K562 (cell line): Measurements from ENCODE around the gene EML6. TPM values are rescaled to one million over a fixed set of nuclear protein-coding genes. Genes with fewer than 3 reads are reported as not detected.

Source experiments
- BMI1 ChIP-seq: fragments of 150-350 bp; IDR thresholded peaks from 2 replicates; pipeline ENCODE4 v1.6.1; 2014; ENCODE audit warnings: low read length
- E2F1 ChIP-seq: sonication (generic); formaldehyde crosslinking; IDR thresholded peaks from 2 replicates; pipeline ENCODE4 v1.8.1; 2023; ENCODE audit warnings: mild to moderate bottlenecking, missing genetic modification reagents, moderate library complexity
- FIP1L1 ChIP-seq: fragments of 200-400 bp; formaldehyde crosslinking; IDR thresholded peaks from 2 replicates; pipeline ENCODE4 v1.6.1; 2018; ENCODE audit warnings: mild to moderate bottlenecking, low read depth, low read length; ENCODE audit not compliant: poor library complexity, severe bottlenecking
- HNRNPUL1 ChIP-seq: fragments of 200-400 bp; formaldehyde crosslinking; IDR thresholded peaks from 2 replicates; pipeline ENCODE4 v1.6.1; 2017; ENCODE audit warnings: low read length
- KAT7 ChIP-seq: sonication (generic); formaldehyde crosslinking; IDR thresholded peaks from 2 replicates; pipeline ENCODE4 v1.8.0; 2022; ENCODE audit warnings: missing genetic modification reagents, mild to moderate bottlenecking, borderline replicate concordance
- MTF1 ChIP-seq: fragments of 250-450 bp; sonication (Bioruptor Pico); IDR thresholded peaks from 2 replicates; pipeline ENCODE4 v1.9.0; 2021; ENCODE audit warnings: moderate library complexity, mild to moderate bottlenecking, inconsistent platforms, borderline replicate concordance
- NBN ChIP-seq: fragments of 450-650 bp; IDR thresholded peaks from 2 replicates; pipeline ENCODE4 v1.6.1; 2016; ENCODE audit warnings: low read depth, mild to moderate bottlenecking
- NFYB ChIP-seq: IDR thresholded peaks from 2 replicates; pipeline ENCODE4 v1.6.1; 2011; ENCODE audit warnings: mild to moderate bottlenecking, moderate library complexity; ENCODE audit not compliant: insufficient read length; ENCODE audit errors: extremely low read depth
- PURB ChIP-seq: sonication (generic); formaldehyde crosslinking; IDR thresholded peaks from 2 replicates; pipeline ENCODE4 v1.9.0; 2021; ENCODE audit warnings: low read depth, mild to moderate bottlenecking, missing genetic modification reagents
- RAD51 ChIP-seq: fragments of 450-650 bp; IDR thresholded peaks from 2 replicates; pipeline ENCODE4 v1.7.1; 2016; ENCODE audit warnings: low read depth, mild to moderate bottlenecking, borderline replicate concordance
- RFX5 ChIP-seq: IDR thresholded peaks from 2 replicates; pipeline ENCODE4 v1.6.1; 2011; ENCODE audit warnings: low read depth, mild to moderate bottlenecking, improper control_type of control experiment, low read length
- SMARCA4 ChIP-seq: fragments of 450-650 bp; IDR thresholded peaks from 2 replicates; pipeline ENCODE4 v1.6.1; 2016
- TFAM ChIP-seq: fragments of 250-450 bp; sonication (Bioruptor Pico); conservative IDR thresholded peaks from 2 replicates; pipeline ENCODE4 v1.5.0; 2021; ENCODE audit warnings: mild to moderate bottlenecking, moderate library complexity
- TRIM25 ChIP-seq: fragments of 450-650 bp; IDR thresholded peaks from 2 replicates; pipeline ENCODE4 v1.7.0; 2016; ENCODE audit warnings: borderline replicate concordance
- TSHZ1 ChIP-seq: fragments of 250-450 bp; sonication (Bioruptor Pico); IDR thresholded peaks from 2 replicates; pipeline ENCODE4 v1.4.0; 2020; ENCODE audit warnings: mild to moderate bottlenecking, moderate library complexity
- ZBTB2 ChIP-seq: fragments of 450-650 bp; IDR thresholded peaks from 2 replicates; pipeline ENCODE4 v1.6.1; 2016; ENCODE audit warnings: antibody characterized with exemption
- ZNF449 ChIP-seq: fragments of 250-450 bp; sonication (Bioruptor Pico); IDR thresholded peaks from 2 replicates; pipeline ENCODE4 v1.8.0; 2022; ENCODE audit warnings: moderate library complexity, mild to moderate bottlenecking, inconsistent platforms
- ZNF644 ChIP-seq: fragments of 200-800 bp; sonication (Bioruptor generic); IDR thresholded peaks from 2 replicates; pipeline ENCODE4 v1.6.1; 2016; ENCODE audit warnings: low read depth, missing genetic modification characterization, missing compliant biosample characterization
- polyA plus RNA-seq, 8 experiments: library from polyadenylated mRNA; depleted of rRNA in 4 of 8; stranded (reverse) in 5 of 8; unstranded in 3 of 8; fragments of >200 nt; fragmentation: Nextera tagmentation in 2 of 8; fragmentation: Illumina TruSeq in 1 of 8; extraction: Ambion mirVana in 2 of 8; extraction: Trizol in 1 of 8; gene quantifications; 2 replicates each; pipeline versions ENCODE4 v1.2.1 to v1.2.3, GENCODE V29; 2011 to 2014; ENCODE audit warnings: inconsistent platforms in 1 of 8, missing spikeins in 1 of 8
- total RNA-seq, 7 experiments: library from RNA; depleted of rRNA in 6 of 7; stranded (reverse); fragments of >200 nt in 6 of 7; fragmentation: Illumina TruSeq in 2 of 7; extraction: Trizol in 2 of 7; gene quantifications; 2 replicates each; pipeline versions ENCODE4 v1.2.1 to v1.2.3, GENCODE V29; 2011 to 2021; ENCODE audit warnings: low replicate concordance in 1 of 7

Gene EML6
- total and polyA plus RNA-seq, 9 of the 15 experiments (the other 6 are each of a cell fraction or from before 2014, with no cell fraction given) = 0.07 to 0.56 (median 0.25) TPM

- TF ChIP-seq TRIM25 (no peak), TSHZ1 (CRISPR knock-in tag) (no peak), MTF1 (no peak), SMARCA4 (no peak), RAD51 (no peak), HNRNPUL1 (no peak), TFAM (CRISPR knock-in tag) (no peak), ZNF644 (peak; percentile 82; the same call in 1 of the 2 replicates), KAT7 (CRISPR knock-in tag) (no peak), ZNF449 (no peak), RFX5 (peak; percentile 89), NFYB (no peak), E2F1 (CRISPR knock-in tag) (peak; percentile 67; the same call in 1 of the 2 replicates), PURB (CRISPR knock-in tag) (no peak), FIP1L1 (peak; percentile 65), NBN (no peak), BMI1 (no peak), ZBTB2 (no peak)
Measured at GRCh38 chr2:54723131-54723995, at the start of gene EML6 (continued).
